NB4 (cell line): ENCODE results near the gene SAMD13.

ENCODE experiments used
- CTCF ChIP-seq: IDR thresholded peaks from one replicate; pipeline ENCODE4 v1.5.1; 2012; ENCODE audit warnings: low read depth, low read length
- MAX ChIP-seq: IDR thresholded peaks from 2 replicates; pipeline ENCODE4 v1.6.1; 2011; ENCODE audit warnings: low read depth, low read length
- POLR2A ChIP-seq: IDR thresholded peaks from 2 replicates; pipeline ENCODE4 v1.6.1; 2011; ENCODE audit warnings: mild to moderate bottlenecking; ENCODE audit not compliant: insufficient read length; ENCODE audit errors: extremely low read depth

- TF ChIP-seq CTCF (no peak), POLR2A (no peak), MAX (no peak)
Measured at GRCh38 chr1:84311296-84311695, 9.8 kb downstream of the SAMD13 start.
